ENCODE measurements around the gene PODN.

DNA sequence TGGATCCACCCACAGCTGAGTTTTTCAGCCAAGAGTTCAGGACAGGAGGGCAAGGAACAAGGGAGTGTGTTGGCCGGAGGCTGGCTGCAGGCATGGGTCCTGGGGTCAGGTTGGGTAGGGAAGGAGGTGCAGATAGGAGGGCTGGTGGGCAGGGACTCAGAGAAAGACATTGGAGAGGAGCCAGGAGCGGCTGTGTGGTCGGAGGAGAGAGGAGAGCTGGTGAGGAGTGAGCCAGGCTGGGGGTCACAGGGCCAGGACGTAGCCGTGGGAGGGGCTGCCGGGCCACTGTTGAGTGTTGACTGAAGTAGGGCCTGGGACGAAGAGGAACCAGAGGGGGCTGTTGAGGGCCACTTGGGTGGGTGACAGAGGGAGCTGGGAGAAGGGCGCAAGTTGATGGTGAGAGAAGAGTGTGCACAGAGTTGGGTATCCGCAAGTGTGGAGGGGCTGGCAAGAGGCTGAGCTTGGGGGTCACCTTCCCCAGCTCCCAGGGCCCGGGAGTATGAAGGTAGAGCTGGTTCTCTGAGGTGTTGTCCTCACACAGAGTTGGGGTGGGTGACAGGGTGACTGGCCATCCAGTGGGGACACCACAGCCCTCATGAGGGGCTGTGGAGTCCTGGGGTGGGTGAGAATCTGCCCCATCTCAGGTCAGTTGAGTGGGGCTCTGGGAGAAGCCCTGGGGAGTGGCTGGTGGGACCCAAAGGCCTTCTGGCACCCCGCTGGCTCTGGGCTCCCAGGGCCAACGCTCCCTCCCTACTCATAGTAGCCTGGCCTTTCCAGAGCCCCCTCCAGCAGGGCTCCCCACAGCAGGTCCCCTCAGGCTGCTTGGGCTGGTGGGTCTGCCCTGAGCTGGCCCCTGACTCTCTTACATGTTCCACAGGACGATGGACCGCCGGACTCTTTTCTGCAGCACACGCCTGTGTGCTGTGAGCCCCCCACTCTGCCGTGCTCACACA, 21.9 kb downstream of the PODN start:
- TF ChIP-seq, protein P1, sequence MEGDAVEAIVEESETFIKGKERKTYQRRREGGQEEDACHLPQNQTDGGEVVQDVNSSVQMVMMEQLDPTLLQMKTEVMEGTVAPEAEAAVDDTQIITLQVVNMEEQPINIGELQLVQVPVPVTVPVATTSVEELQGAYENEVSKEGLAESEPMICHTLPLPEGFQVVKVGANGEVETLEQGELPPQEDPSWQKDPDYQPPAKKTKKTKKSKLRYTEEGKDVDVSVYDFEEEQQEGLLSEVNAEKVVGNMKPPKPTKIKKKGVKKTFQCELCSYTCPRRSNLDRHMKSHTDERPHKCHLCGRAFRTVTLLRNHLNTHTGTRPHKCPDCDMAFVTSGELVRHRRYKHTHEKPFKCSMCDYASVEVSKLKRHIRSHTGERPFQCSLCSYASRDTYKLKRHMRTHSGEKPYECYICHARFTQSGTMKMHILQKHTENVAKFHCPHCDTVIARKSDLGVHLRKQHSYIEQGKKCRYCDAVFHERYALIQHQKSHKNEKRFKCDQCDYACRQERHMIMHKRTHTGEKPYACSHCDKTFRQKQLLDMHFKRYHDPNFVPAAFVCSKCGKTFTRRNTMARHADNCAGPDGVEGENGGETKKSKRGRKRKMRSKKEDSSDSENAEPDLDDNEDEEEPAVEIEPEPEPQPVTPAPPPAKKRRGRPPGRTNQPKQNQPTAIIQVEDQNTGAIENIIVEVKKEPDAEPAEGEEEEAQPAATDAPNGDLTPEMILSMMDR (IDR thresholded peaks at IDR 0.05): no peak
- TF ChIP-seq POLR2A (IDR thresholded peaks at IDR 0.05): no peak

Data from esophagus squamous epithelium (tissue), 4 donors.